Neural cell (in vitro differentiated cells): ENCODE results near the gene C11orf71. TPM values are rescaled to one million over a fixed set of nuclear protein-coding genes. Genes with fewer than 3 reads are reported as not detected.

Experiments used
- H2AFZ ChIP-seq: fragments of 200-600, 300-800 bp; sonication (generic), shearing (Covaris generic); 2 replicates; pipeline ENCODE4 v1.6.0; 2014; ENCODE audit warnings: low read depth, mild to moderate bottlenecking, antibody characterized with exemption, low read length, moderate library complexity
- H3F3A ChIP-seq: fragments of 200-600 bp; shearing (Covaris generic); 2 replicates; pipeline ENCODE4 v1.6.1; 2016; ENCODE audit warnings: mild to moderate bottlenecking, moderate library complexity, mixed read lengths, antibody characterized with exemption, low read length; ENCODE audit not compliant: insufficient read depth, poor library complexity, severe bottlenecking
- H3K27ac ChIP-seq: fragments of 200-600, 300-800 bp; sonication (generic), shearing (Covaris generic); 2 replicates; pipeline ENCODE4 v1.5.1; 2014; ENCODE audit warnings: mild to moderate bottlenecking, low read length, moderate library complexity
- H3K27me3 ChIP-seq: fragments of 300-800, 200-600 bp; sonication (generic), shearing (Covaris generic); 2 replicates; pipeline ENCODE4 v1.6.0; 2014; ENCODE audit warnings: mild to moderate bottlenecking, low read depth, low read length, moderate library complexity; ENCODE audit not compliant: insufficient read depth
- H3K36me3 ChIP-seq: fragments of 300-800, 200-600 bp; sonication (generic), shearing (Covaris generic); 2 replicates; pipeline ENCODE4 v1.5.1; 2014; ENCODE audit warnings: mild to moderate bottlenecking, antibody characterized with exemption, low read length, moderate library complexity; ENCODE audit not compliant: insufficient read depth
- H3K4me2 ChIP-seq: fragments of 300-800, 200-600 bp; sonication (generic), shearing (Covaris generic); 2 replicates; pipeline ENCODE4 v1.6.0; 2014; ENCODE audit warnings: mild to moderate bottlenecking, low read length
- H3K4me3 ChIP-seq: fragments of 300-800, 200-600 bp; sonication (generic), shearing (Covaris generic); 2 replicates; pipeline ENCODE4 v1.5.1; 2014; ENCODE audit warnings: mild to moderate bottlenecking, low read length, moderate library complexity
- H3K79me2 ChIP-seq: fragments of 200-600 bp; shearing (Covaris generic); replicated peaks from 2 replicates; pipeline ENCODE4 v1.6.0; 2014; ENCODE audit warnings: mild to moderate bottlenecking, low read length, moderate library complexity; ENCODE audit not compliant: insufficient read depth
- H3K9ac ChIP-seq: fragments of 300-800, 200-600 bp; sonication (generic), shearing (Covaris generic); 2 replicates; pipeline ENCODE4 v1.6.1; 2016; ENCODE audit warnings: mild to moderate bottlenecking, low read length, mixed read lengths
- H3K9me2 ChIP-seq: fragments of 200-600 bp; shearing (Covaris generic); 2 replicates; pipeline ENCODE4 v1.6.1; 2016; ENCODE audit warnings: mild to moderate bottlenecking, low read length, mixed read lengths; ENCODE audit not compliant: insufficient read depth
- H3K9me3 ChIP-seq: fragments of 200-600, 300-800 bp; sonication (generic), shearing (Covaris generic); 2 replicates; pipeline ENCODE4 v1.6.1; 2016; ENCODE audit warnings: mild to moderate bottlenecking, mixed run types, low read length, moderate library complexity, mixed read lengths
- H4K20me1 ChIP-seq: fragments of 200-600 bp; shearing (Covaris generic); 2 replicates; pipeline ENCODE4 v1.6.1; 2016; ENCODE audit warnings: mild to moderate bottlenecking, mixed run types; ENCODE audit not compliant: insufficient read depth
- EP300 ChIP-seq: fragments of 450-650 bp; conservative IDR thresholded peaks from 2 replicates; pipeline ENCODE4 v1.6.1; 2014; ENCODE audit warnings: antibody characterized with exemption, mild to moderate bottlenecking, moderate library complexity; ENCODE audit not compliant: poor library complexity, severe bottlenecking
- EZH2 ChIP-seq: fragments of 200-600, 300-800 bp; shearing (Covaris generic), sonication (generic); IDR thresholded peaks from 2 replicates; pipeline ENCODE4 v1.6.1; 2014; ENCODE audit warnings: antibody characterized with exemption, low read length, borderline replicate concordance, mild to moderate bottlenecking; ENCODE audit not compliant: insufficient read depth, poor library complexity, severe bottlenecking
- MXI1 ChIP-seq: fragments of 450-650 bp; conservative IDR thresholded peaks from 2 replicates; pipeline ENCODE4 v1.6.1; 2014; ENCODE audit warnings: antibody characterized with exemption, mild to moderate bottlenecking; ENCODE audit not compliant: poor library complexity, severe bottlenecking
- POLR2AphosphoS5 ChIP-seq: IDR thresholded peaks from 2 replicates; pipeline ENCODE4 v1.6.1; 2012
- RAD21 ChIP-seq: fragments of 450-650 bp; conservative IDR thresholded peaks from 2 replicates; pipeline ENCODE4 v1.6.1; 2014; ENCODE audit warnings: antibody characterized with exemption, mild to moderate bottlenecking, moderate library complexity
- SMC3 ChIP-seq: fragments of 450-650 bp; conservative IDR thresholded peaks from 2 replicates; pipeline ENCODE4 v1.6.1; 2014; ENCODE audit warnings: antibody characterized with exemption, mild to moderate bottlenecking, moderate library complexity; ENCODE audit not compliant: poor library complexity
- TAF1 ChIP-seq: IDR thresholded peaks from 2 replicates; pipeline ENCODE4 v1.6.1; 2012; ENCODE audit warnings: low read depth
- polyA plus RNA-seq: library from polyadenylated mRNA; depleted of rRNA; stranded (reverse); fragments of >200 nt; gene quantifications from 2 replicates; pipeline ENCODE4 v1.2.3, GENCODE V29; 2014
- TF ChIP-seq, protein P1 (sequence below): IDR thresholded peaks from 2 replicates; pipeline ENCODE4 v1.6.1; 2012; ENCODE audit warnings: borderline replicate concordance
- TF ChIP-seq, protein P2 (sequence below): fragments of 450-650 bp; IDR thresholded peaks from 2 replicates; pipeline ENCODE4 v1.5.1; 2014; ENCODE audit warnings: antibody characterized with exemption, mild to moderate bottlenecking, moderate library complexity; ENCODE audit not compliant: poor library complexity, severe bottlenecking

C11orf71 gene
- polyA plus RNA-seq, 1 donor from 2014 or later = 29.9 TPM

GRCh38 chr11:114397349-114397982, 2.8 kb downstream of the C11orf71 start:
- no peaks in the 10 kb centered on the region for H4K20me1 ChIP-seq
- H3K27me3 ChIP-seq = no peaks in the 10 kb centered on the region
- H3K9me3 ChIP-seq = no peaks in the 10 kb centered on the region
- TF ChIP-seq MXI1 (no peak), SMC3 (no peak), RAD21 (no peak), EZH2 (no peak), EP300 (no peak), TAF1 (no peak), POLR2AphosphoS5 (no peak)
- TF ChIP-seq, protein P1, sequence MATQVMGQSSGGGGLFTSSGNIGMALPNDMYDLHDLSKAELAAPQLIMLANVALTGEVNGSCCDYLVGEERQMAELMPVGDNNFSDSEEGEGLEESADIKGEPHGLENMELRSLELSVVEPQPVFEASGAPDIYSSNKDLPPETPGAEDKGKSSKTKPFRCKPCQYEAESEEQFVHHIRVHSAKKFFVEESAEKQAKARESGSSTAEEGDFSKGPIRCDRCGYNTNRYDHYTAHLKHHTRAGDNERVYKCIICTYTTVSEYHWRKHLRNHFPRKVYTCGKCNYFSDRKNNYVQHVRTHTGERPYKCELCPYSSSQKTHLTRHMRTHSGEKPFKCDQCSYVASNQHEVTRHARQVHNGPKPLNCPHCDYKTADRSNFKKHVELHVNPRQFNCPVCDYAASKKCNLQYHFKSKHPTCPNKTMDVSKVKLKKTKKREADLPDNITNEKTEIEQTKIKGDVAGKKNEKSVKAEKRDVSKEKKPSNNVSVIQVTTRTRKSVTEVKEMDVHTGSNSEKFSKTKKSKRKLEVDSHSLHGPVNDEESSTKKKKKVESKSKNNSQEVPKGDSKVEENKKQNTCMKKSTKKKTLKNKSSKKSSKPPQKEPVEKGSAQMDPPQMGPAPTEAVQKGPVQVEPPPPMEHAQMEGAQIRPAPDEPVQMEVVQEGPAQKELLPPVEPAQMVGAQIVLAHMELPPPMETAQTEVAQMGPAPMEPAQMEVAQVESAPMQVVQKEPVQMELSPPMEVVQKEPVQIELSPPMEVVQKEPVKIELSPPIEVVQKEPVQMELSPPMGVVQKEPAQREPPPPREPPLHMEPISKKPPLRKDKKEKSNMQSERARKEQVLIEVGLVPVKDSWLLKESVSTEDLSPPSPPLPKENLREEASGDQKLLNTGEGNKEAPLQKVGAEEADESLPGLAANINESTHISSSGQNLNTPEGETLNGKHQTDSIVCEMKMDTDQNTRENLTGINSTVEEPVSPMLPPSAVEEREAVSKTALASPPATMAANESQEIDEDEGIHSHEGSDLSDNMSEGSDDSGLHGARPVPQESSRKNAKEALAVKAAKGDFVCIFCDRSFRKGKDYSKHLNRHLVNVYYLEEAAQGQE = no peak
- TF ChIP-seq, protein P2, sequence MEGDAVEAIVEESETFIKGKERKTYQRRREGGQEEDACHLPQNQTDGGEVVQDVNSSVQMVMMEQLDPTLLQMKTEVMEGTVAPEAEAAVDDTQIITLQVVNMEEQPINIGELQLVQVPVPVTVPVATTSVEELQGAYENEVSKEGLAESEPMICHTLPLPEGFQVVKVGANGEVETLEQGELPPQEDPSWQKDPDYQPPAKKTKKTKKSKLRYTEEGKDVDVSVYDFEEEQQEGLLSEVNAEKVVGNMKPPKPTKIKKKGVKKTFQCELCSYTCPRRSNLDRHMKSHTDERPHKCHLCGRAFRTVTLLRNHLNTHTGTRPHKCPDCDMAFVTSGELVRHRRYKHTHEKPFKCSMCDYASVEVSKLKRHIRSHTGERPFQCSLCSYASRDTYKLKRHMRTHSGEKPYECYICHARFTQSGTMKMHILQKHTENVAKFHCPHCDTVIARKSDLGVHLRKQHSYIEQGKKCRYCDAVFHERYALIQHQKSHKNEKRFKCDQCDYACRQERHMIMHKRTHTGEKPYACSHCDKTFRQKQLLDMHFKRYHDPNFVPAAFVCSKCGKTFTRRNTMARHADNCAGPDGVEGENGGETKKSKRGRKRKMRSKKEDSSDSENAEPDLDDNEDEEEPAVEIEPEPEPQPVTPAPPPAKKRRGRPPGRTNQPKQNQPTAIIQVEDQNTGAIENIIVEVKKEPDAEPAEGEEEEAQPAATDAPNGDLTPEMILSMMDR = no peak
- peaks cover 30% of the 10 kb centered on the region for H3K79me2 ChIP-seq
- H3K9me2 ChIP-seq = no peaks in the 10 kb centered on the region
- no peak overlapping the region for H3K4me3 ChIP-seq
- no peak overlapping the region for H2AFZ ChIP-seq
- no peaks in the 10 kb centered on the region for H3K36me3 ChIP-seq
- no peak overlapping the region for H3K27ac ChIP-seq
- no peak overlapping the region for H3K9ac ChIP-seq
- H3K4me2 ChIP-seq = no peak overlapping the region
- peaks cover 3% of the 10 kb centered on the region for H3F3A ChIP-seq

- no peaks in the 10 kb centered on the region for H3K9me2 ChIP-seq
- no peaks in the 10 kb centered on the region for H3K36me3 ChIP-seq
- H3K4me3 ChIP-seq = no peak overlapping the region
- H3K79me2 ChIP-seq = peaks cover 26% of the 10 kb centered on the region
- no peak overlapping the region for H3K9ac ChIP-seq
- H3F3A ChIP-seq = peaks cover 3% of the 10 kb centered on the region
- H4K20me1 ChIP-seq = no peaks in the 10 kb centered on the region
- no peak overlapping the region for H3K4me2 ChIP-seq
- no peaks in the 10 kb centered on the region for H3K9me3 ChIP-seq
- TF ChIP-seq, protein P1 = no peak
- TF ChIP-seq EZH2 (no peak), POLR2AphosphoS5 (no peak), SMC3 (no peak), RAD21 (no peak), EP300 (no peak), TAF1 (no peak), MXI1 (no peak)
- TF ChIP-seq, protein P2 = no peak
- H3K27ac ChIP-seq = no peak overlapping the region
- no peak overlapping the region for H2AFZ ChIP-seq
- no peaks in the 10 kb centered on the region for H3K27me3 ChIP-seq
These were observed 3.4 kb downstream of the C11orf71 start for GRCh38 chr11:114396916-114397315.
